GM23248 (cell line): Measurements from ENCODE around the gene GFRA1. TPM values are rescaled to one million over a fixed set of nuclear protein-coding genes. Genes with fewer than 3 reads are reported as not detected.

Experiments used
- DNase-seq: peaks from one replicate; pipeline ENCODE4 v3.0.0-alpha.2; 2015
- H2AFZ ChIP-seq: fragments of 200-600 bp; sonication (generic); 2 replicates; pipeline ENCODE4 v1.6.1; 2016; ENCODE audit warnings: antibody characterized with exemption
- H3F3A ChIP-seq: fragments of 200-600 bp; sonication (generic); 2 replicates; pipeline ENCODE4 v1.6.1; 2016; ENCODE audit warnings: mild to moderate bottlenecking, antibody characterized with exemption, mixed run types; ENCODE audit not compliant: insufficient read depth
- H3K27ac ChIP-seq: fragments of 200-600 bp; sonication (generic); 2 replicates; pipeline ENCODE4 v1.5.1; 2016; ENCODE audit warnings: mild to moderate bottlenecking
- H3K27me3 ChIP-seq: fragments of 200-600 bp; sonication (generic); replicated peaks from 2 replicates; pipeline ENCODE4 v1.6.1; 2016; ENCODE audit warnings: mild to moderate bottlenecking; ENCODE audit not compliant: insufficient read depth
- H3K36me3 ChIP-seq: fragments of 200-600 bp; sonication (generic); 2 replicates; pipeline ENCODE4 v1.6.1; 2016; ENCODE audit warnings: low read depth, mild to moderate bottlenecking
- H3K4me1 ChIP-seq: fragments of 200-600 bp; sonication (generic); 2 replicates; pipeline ENCODE4 v1.6.1; 2016; ENCODE audit warnings: mild to moderate bottlenecking; ENCODE audit not compliant: insufficient read depth
- H3K4me2 ChIP-seq: fragments of 200-600 bp; sonication (generic); one replicate; pipeline ENCODE4 v1.6.1; 2016; ENCODE audit warnings: mild to moderate bottlenecking; ENCODE audit not compliant: unreplicated experiment
- H3K4me3 ChIP-seq: fragments of 200-600 bp; sonication (generic); 2 replicates; pipeline ENCODE4 v1.5.1; 2016; ENCODE audit warnings: mild to moderate bottlenecking
- H3K79me2 ChIP-seq: fragments of 200-600 bp; sonication (generic); 2 replicates; pipeline ENCODE4 v1.6.1; 2016; ENCODE audit warnings: mild to moderate bottlenecking; ENCODE audit not compliant: insufficient read depth
- H3K9ac ChIP-seq: fragments of 200-600 bp; sonication (generic); 2 replicates; pipeline ENCODE4 v1.6.1; 2016; ENCODE audit warnings: mild to moderate bottlenecking
- H3K9me2 ChIP-seq: fragments of 200-600 bp; sonication (generic); 2 replicates; pipeline ENCODE4 v1.6.1; 2016; ENCODE audit warnings: mixed run types, mild to moderate bottlenecking, moderate library complexity; ENCODE audit not compliant: insufficient read depth
- H3K9me3 ChIP-seq: fragments of 200-600 bp; sonication (generic); one replicate; pipeline ENCODE4 v1.6.1; 2017; ENCODE audit warnings: low read depth
- H4K20me1 ChIP-seq: fragments of 200-600 bp; sonication (generic); 2 replicates; pipeline ENCODE4 v1.6.0; 2016; ENCODE audit not compliant: insufficient read depth
- EZH2 ChIP-seq: fragments of 200-600 bp; sonication (generic); IDR thresholded peaks from 2 replicates; pipeline ENCODE4 v1.6.1; 2018; ENCODE audit warnings: antibody characterized with exemption, mild to moderate bottlenecking; ENCODE audit not compliant: insufficient read depth, poor library complexity, severe bottlenecking
- EZH2phosphoT487 ChIP-seq: fragments of 200-600 bp; sonication (generic); IDR thresholded peaks from 2 replicates; pipeline ENCODE4 v1.6.1; 2018; ENCODE audit warnings: antibody characterized with exemption, moderate library complexity, mild to moderate bottlenecking, low read depth; ENCODE audit not compliant: insufficient read depth
- WGBS, 2 experiments: methylation state at CpG; one replicate each; pipeline ENCODE4 v1.1.6; 2015 to 2017; ENCODE audit warnings: low lambda C conversion rate in 2 of 2, low coverage in 1 of 2; ENCODE audit errors: missing lambda C conversion rate in 2 of 2; 5-methylcytosine and 5-hydroxymethylcytosine counted together
- in situ Hi-C: fragments of 300-500 bp; cut with MboI; formaldehyde crosslinking; loops from 2 replicates; pipeline ENCODE4 v1.15.0; 2020
- polyA plus RNA-seq: library from polyadenylated mRNA; unstranded; fragments of >200 nt; fragmentation: Nextera tagmentation; extraction: Ambion mirVana; gene quantifications from 2 replicates; pipeline ENCODE4 v1.2.1, GENCODE V29; 2016
- total RNA-seq: library from RNA; depleted of rRNA; stranded (reverse); fragments of >200 nt; shearing (Covaris generic); gene quantifications from 2 replicates; pipeline ENCODE4 v1.2.3, GENCODE V29; 2014

The GFRA1 gene
- total and polyA plus RNA-seq, 2 experiments from 2014 or later = 5.0 to 5.2 TPM

DNA sequence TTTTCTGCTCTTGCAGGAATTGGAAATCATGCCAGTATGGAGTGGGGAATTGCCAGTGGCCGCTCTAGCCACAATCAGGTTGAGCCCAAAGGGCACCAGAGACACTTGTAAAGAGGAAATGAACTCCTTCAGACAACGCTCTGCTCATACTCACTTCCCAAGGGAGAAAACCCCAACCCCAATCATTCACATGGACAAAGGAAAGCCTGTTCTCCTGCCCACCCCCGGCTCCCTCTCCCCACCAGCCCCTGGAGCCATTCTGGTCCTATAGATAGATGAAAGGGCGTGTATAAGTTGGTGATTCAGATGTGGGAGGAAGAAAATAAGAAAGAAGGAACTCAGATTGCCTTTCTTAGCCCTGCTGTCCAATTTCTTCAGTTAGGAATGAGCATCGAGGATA, 57.4 kb downstream of the GFRA1 start:
- Histone ChIP-seq H3F3A (no peaks in the 10 kb centered on the region), H3K4me2 (no peak overlapping the region), H2AFZ (no peak overlapping the region), H3K79me2 (no peaks in the 10 kb centered on the region), H3K27me3 (0 out of 2 replicates have a peak, but pooled peaks cover 3% of the 10 kb centered on the region), H3K9ac (no peak overlapping the region), H3K9me2 (no peaks in the 10 kb centered on the region), H3K9me3 (no peaks in the 10 kb centered on the region), H3K4me1 (peaks cover 6% of the 10 kb centered on the region; the same call in 1 of the 2 replicates), H3K27ac (no peak overlapping the region), H4K20me1 (no peaks in the 10 kb centered on the region), H3K4me3 (no peak overlapping the region), H3K36me3 (no peaks in the 10 kb centered on the region)
- no peak for TF ChIP-seq EZH2phosphoT487
- TF ChIP-seq EZH2 = no peak
- DNase-seq = no peak
- in situ Hi-C loops = no loop called here
- WGBS, 2 experiments = 47 to 55% methylated on average over 4 to 5 of the region's 5 CpGs

DNA sequence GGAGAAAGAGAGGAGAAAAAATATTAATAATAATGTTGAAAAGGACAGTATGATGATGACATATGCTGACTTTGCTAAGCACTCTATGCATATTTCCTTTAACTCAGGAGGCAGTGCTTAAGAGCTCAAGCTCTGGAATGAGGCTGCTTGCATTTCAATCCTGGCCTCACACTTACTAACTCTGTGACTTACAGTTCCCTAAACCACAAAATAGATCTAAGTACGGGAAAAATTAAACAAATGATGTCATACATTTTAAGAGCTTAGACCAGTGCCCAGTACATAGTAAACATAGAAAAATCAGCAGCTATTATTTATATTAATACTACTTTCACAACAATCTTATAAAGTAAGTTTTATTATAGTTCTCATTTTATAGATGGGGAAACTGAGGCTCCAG, 61.3 kb downstream of the GFRA1 start:
- Histone ChIP-seq H3K4me3 (no peak overlapping the region), H3K9ac (no peak overlapping the region), H3K9me2 (no peaks in the 10 kb centered on the region), H3K27me3 (peaks cover 9% of the 10 kb centered on the region), H4K20me1 (no peaks in the 10 kb centered on the region), H2AFZ (no peak overlapping the region), H3K4me2 (no peak overlapping the region), H3K36me3 (no peaks in the 10 kb centered on the region), H3K27ac (no peak overlapping the region), H3K79me2 (no peaks in the 10 kb centered on the region), H3K4me1 (peaks cover 6% of the 10 kb centered on the region; the same call in 1 of the 2 replicates), H3K9me3 (no peaks in the 10 kb centered on the region), H3F3A (no peaks in the 10 kb centered on the region)
- in situ Hi-C loops = no loop called here
- WGBS, 2 experiments = 0% methylated on average over 1 of the region's 1 CpG
- peak; percentile 77 for DNase-seq
- TF ChIP-seq EZH2phosphoT487 (no peak), EZH2 (no peak)

GRCh38 chr10:116210588-116211346, 62.2 kb downstream of the GFRA1 start:
- H3K27me3 ChIP-seq = peaks cover 9% of the 10 kb centered on the region
- H3K27ac ChIP-seq = no peak overlapping the region
- no peaks in the 10 kb centered on the region for H3K9me3 ChIP-seq
- H3K9me2 ChIP-seq = no peaks in the 10 kb centered on the region
- H3K4me1 ChIP-seq = peaks cover 6% of the 10 kb centered on the region; the same call in 1 of the 2 replicates
- H3K9ac ChIP-seq = no peak overlapping the region
- in situ Hi-C loops = no loop called here
- H3K79me2 ChIP-seq = no peaks in the 10 kb centered on the region
- H4K20me1 ChIP-seq = no peaks in the 10 kb centered on the region
- no peak for TF ChIP-seq EZH2phosphoT487
- no peak for TF ChIP-seq EZH2
- no peaks in the 10 kb centered on the region for H3F3A ChIP-seq
- no peak for DNase-seq
- WGBS, 2 experiments = 74 to 80% methylated on average over 7 of the region's 7 CpGs
- no peak overlapping the region for H3K4me2 ChIP-seq
- no peak overlapping the region for H2AFZ ChIP-seq
- H3K36me3 ChIP-seq = no peaks in the 10 kb centered on the region
- H3K4me3 ChIP-seq = no peak overlapping the region

GRCh38 chr10:116209781-116210180, 63.2 kb downstream of the GFRA1 start:
- no peak overlapping the region for H3K4me2 ChIP-seq
- in situ Hi-C loops = no loop called here
- peaks cover 6% of the 10 kb centered on the region; the same call in 1 of the 2 replicates for H3K4me1 ChIP-seq
- no peak overlapping the region for H2AFZ ChIP-seq
- no peak overlapping the region for H3K9ac ChIP-seq
- H4K20me1 ChIP-seq = no peaks in the 10 kb centered on the region
- H3K4me3 ChIP-seq = no peak overlapping the region
- TF ChIP-seq EZH2 (no peak), EZH2phosphoT487 (no peak)
- no peak overlapping the region for H3K27ac ChIP-seq
- H3F3A ChIP-seq = no peaks in the 10 kb centered on the region
- H3K9me2 ChIP-seq = no peaks in the 10 kb centered on the region
- no peaks in the 10 kb centered on the region for H3K79me2 ChIP-seq
- H3K9me3 ChIP-seq = no peaks in the 10 kb centered on the region
- no peaks in the 10 kb centered on the region for H3K36me3 ChIP-seq
- H3K27me3 ChIP-seq = peaks cover 9% of the 10 kb centered on the region
- DNase-seq = no peak
- 88 to 92% methylated on average over 10 of the region's 10 CpGs for WGBS, 2 experiments
